NAMALWA (cell line): Measurements from ENCODE around the gene GSG1.
"Not testable (repeated sequence)": the region's sequence is repeated elsewhere in the genome, so short reads cannot be mapped to it uniquely, and the experiment has no call there.

Experiments used
- DNase-seq: peaks from one replicate; pipeline ENCODE4 v3.0.0-alpha.2; 2015; ENCODE audit warnings: low spot score

The GSG1 gene

GRCh38 chr12:13053617-13054016 lies 49.9 kb downstream of the GSG1 start:
- DNase-seq = not testable (repeated sequence)

GRCh38 chr12:13052421-13052820 lies 51.0 kb downstream of the GSG1 start:
- DNase-seq = no peak

- no peak for DNase-seq
Measured at GRCh38 chr12:13049816-13050215, 53.7 kb downstream of the GSG1 start.

- DNase-seq = no peak
Measured at GRCh38 chr12:13046964-13047363, 56.5 kb downstream of the GSG1 start.

- no peak for DNase-seq
Measured at GRCh38 chr12:13045816-13046215, 57.7 kb downstream of the GSG1 start.

- peak; percentile 9 for DNase-seq
Measured at GRCh38 chr12:13044906-13045299, 58.6 kb downstream of the GSG1 start.

- peak; percentile 73 for DNase-seq
Measured at GRCh38 chr12:13044002-13044905, 59.2 kb downstream of the GSG1 start, which contains the start of gene FAM234B. TSS of gene FAM234B (plus strand) at chr12:13044381. CDS start at chr12:13044404, 23 bp downstream.

GRCh38 chr12:13042666-13043230 lies 60.7 kb downstream of the GSG1 start:
- DNase-seq = no peak

- no peak for DNase-seq
Measured at GRCh38 chr12:13041224-13041623, 62.2 kb downstream of the GSG1 start.

GRCh38 chr12:13039328-13039956 lies 64.0 kb downstream of the GSG1 start:
- peak; percentile 26 for DNase-seq

- DNase-seq = no peak
Measured at GRCh38 chr12:13038491-13039161, 64.8 kb downstream of the GSG1 start.

- DNase-seq = no peak
Measured at GRCh38 chr12:13036881-13037280, 66.6 kb downstream of the GSG1 start.

GRCh38 chr12:13035335-13035734 lies 68.1 kb downstream of the GSG1 start:
- DNase-seq = not testable (repeated sequence)
